ENCODE data around the gene GTF3A. TPM values are rescaled to one million over a fixed set of nuclear protein-coding genes. Genes with fewer than 3 reads are reported as not detected.

The GTF3A gene
- 66.0 TPM for total RNA-seq

DNA sequence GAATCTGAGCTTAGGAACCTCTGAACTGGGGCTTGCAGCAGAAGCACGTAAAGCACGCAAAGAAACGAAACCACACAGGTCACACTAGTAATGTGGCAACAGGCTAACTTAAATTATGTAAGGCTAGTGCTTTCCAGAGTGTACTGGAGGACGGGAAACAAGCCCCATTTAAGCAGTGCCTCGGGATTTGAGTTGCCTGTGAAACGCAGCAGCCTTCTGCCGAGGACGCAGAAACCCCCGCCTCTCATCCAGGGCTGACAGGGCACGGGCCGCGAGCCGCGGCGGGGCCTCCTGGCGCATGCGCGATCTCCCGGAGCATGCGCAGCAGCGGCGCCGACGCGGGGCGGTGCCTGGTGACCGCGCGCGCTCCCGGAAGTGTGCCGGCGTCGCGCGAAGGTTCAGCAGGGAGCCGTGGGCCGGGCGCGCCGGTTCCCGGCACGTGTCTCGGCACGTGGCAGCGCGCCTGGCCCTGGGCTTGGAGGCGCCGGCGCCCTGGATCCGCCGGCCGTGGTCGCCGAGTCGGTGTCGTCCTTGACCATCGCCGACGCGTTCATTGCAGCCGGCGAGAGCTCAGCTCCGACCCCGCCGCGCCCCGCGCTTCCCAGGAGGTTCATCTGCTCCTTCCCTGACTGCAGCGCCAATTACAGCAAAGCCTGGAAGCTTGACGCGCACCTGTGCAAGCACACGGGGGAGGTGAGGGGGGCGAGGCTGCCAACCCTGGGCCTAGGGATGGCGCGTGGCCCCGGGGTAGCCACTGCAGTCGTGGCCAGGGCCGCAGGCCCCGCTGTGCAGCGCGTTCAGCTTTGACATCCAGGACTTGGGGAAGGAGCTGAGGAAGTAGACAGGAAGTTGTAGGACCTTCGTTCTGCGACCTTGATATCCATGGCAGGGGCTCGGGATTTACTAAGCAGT, at the start of gene GTF3A:
TSS of gene GTF3A (plus strand) at position 374 of the 912 bp plus-strand sequence.

DNA sequence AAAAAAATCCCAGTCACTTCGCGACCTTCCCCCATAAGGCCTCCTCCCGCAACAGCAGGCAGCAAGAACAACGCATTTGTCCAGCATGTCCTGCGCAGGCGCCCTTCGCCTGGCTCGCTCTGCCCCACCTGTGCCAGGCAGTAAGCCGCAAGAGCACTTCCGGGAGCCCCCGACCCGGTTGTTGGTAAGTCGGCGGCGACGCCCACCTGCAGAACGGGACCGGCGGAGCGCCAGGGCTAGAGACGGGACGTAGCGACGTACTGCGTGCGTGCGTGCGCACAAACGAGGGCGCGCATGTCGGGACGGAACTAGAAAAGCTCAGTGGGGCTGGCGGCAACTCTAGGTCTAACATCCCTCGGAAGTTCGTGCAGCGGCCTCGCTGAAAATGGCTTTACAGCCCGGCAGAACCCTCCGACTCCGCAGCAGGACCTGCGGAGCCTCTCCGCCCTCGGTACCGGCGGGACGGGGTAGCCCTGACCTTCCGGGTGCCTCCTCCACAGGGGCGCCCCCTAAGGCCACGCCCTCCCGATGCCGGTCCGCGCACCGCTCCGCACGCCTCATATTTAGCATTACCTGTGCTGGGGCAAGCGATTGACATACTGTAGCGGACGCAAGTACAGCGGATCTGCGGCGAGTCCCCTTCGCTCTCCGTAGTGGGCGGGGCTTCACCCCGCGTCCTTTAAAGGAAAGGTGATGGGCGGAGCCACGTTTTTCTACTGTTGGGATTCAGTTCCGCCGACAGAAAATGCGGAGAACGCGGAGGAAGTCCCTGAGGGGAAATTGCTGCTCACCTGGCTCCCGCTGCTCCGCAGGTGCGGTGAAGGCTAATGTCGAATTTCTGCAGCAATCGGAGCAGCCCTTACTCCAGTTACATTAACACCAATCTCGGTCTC, 25.8 kb downstream of the GTF3A start, which contains the start of gene MTIF3:
TSS of gene MTIF3 (minus strand) at position 629 of the 893 bp plus-strand sequence. CDS start 10,116 bp downstream, outside the sequence.

Small RNAs within 50 kb of the gene (small RNA-seq; reads per million reads assigned to genes)
- gene RNY1P1 (ENCODE audit: low replicate concordance), result not detected

Other genes starting within 250 kb of the GTF3A start
- 534 TPM for gene RPL21, start 173.1 kb upstream of the GTF3A start, total RNA-seq
- gene RASL11A, start 153.8 kb upstream of the GTF3A start, total RNA-seq, result 0.94 TPM
- gene MTIF3, start 25.9 kb downstream of the GTF3A start, total RNA-seq, result 49.8 TPM
- gene LNX2, start 195.9 kb downstream of the GTF3A start, total RNA-seq, result 6.6 TPM
- 54.5 TPM for gene POLR1D, start 197.3 kb downstream of the GTF3A start, total RNA-seq

Data from parietal lobe (tissue), 2 donors.